22Rv1 (cell line): ENCODE results near the gene CARD9.

Source experiments
- H3K27ac ChIP-seq: fragments of 450-650 bp; 2 replicates; pipeline ENCODE4 v1.5.1; 2017
- CTCF ChIP-seq: fragments of 450-650 bp; IDR thresholded peaks from 2 replicates; pipeline ENCODE4 v1.5.1; 2017; ENCODE audit warnings: mild to moderate bottlenecking
- ZFX ChIP-seq: fragments of 450-650 bp; IDR thresholded peaks from 2 replicates; pipeline ENCODE4 v1.6.1; 2017; ENCODE audit warnings: antibody characterized with exemption, borderline replicate concordance

Gene CARD9

GRCh38 chr9:136379003-136379287, 5.5 kb upstream of the CARD9 start:
- TF ChIP-seq CTCF: no peak
- TF ChIP-seq ZFX: no peak

GRCh38 chr9:136378170-136379002, 4.9 kb upstream of the CARD9 start:
- no peak overlapping the region for H3K27ac ChIP-seq
- no peak for TF ChIP-seq CTCF
- TF ChIP-seq ZFX: no peak

More at GRCh38 chr9:136379003-136379287, 5.5 kb upstream of the CARD9 start:
- no peak overlapping the region for H3K27ac ChIP-seq

DNA sequence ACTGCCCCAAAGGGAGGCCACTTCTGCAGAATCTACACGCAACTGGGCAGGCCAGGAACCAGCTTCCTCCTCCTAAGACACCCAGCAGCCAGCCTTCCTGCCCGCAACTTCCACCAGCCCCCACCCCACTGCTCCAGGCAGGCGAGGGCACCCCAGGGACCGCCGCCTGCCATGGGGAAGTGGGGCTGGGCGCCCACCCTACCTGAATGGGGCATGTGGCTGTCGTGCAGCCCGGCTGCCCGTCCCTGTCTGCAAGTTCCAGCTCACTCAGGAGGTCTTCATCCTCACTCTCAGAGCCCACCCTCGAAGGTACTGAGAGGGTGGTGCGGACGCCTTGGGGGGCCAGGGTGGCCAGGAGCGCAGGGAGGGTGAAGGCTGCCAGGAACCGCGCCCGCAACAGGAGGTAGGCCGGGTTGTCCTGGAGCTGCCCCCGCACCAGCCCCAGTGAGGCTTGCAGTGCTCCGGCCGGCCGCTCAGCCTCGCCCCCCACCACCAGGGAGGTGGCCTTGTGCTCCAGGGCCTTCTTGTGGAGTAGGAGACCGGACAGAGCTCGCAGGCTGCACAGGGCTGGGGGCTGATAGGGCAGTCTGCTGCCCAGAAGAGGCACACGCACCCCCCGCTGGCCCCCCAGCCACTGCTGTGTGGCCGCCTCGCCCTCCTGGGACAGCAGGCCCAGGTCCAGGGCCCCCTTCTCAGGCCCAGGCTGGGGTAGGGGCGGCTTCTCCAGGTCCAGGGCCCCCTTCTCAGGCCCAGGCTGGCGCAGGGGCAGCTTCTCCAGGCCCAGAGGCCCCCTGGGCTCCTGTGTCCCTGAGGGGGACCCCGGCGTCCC, 4.1 kb upstream of the CARD9 start:
- TF ChIP-seq CTCF: no peak
- no peak for TF ChIP-seq ZFX
- no peak overlapping the region for H3K27ac ChIP-seq

- H3K27ac ChIP-seq: no peak overlapping the region
- TF ChIP-seq ZFX (no peak), CTCF (no peak)
Observed at GRCh38 chr9:136376457-136376856, 3.0 kb upstream of the CARD9 start.

- no peak for TF ChIP-seq ZFX
- no peak for TF ChIP-seq CTCF
- no peak overlapping the region for H3K27ac ChIP-seq
Observed at GRCh38 chr9:136375096-136375495, 1.6 kb upstream of the CARD9 start.

DNA sequence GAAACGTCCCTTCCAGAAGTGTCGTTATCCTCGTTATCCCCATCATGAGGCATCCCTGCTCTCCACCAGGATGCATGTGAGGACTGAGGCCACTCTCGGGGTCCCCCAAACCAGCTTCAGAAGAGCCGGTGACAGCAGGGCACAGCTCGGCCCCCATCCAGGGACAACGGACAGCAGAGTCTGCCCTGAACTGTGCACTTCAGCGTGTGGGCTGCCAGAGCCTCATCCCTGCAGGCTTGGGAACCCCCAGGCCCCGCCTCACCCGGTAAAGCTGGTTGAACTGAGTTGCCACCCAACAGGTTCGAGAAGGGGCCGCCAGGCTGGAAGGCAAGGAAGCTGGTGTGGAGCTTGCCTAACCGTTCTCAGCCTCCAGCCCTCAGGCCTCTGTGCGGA, 710 bp upstream of the CARD9 start:
- H3K27ac ChIP-seq: no peak overlapping the region
- TF ChIP-seq ZFX (no peak), CTCF (no peak)
